T1000 (cell line): ENCODE data around the gene JADE3.

Source experiments
- DNase-seq: peaks from one replicate; lab custom pipeline; 2025; ENCODE audit warnings: mixed read lengths; lab: John Stamatoyannopoulos, UW

The JADE3 gene

DNA sequence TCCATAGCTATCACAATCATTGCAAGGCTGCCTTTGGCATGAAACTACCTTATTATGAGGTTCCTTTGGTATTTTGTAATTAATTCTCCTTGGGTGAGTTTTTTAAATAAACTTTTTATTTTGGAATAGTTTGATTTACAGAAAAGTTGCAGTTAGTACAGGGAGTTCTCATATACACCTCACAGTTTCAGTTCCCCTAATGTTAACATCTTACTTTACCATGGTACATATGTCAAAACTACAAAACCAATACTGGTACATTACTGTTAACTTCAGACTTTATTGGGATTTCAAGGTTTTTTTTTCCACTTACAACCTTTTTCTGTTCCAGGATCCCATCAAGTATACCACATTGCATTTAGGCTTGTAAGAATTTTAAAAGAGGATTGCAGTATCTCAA lies 114.0 kb downstream of the JADE3 start:
- no peak for DNase-seq

DNA sequence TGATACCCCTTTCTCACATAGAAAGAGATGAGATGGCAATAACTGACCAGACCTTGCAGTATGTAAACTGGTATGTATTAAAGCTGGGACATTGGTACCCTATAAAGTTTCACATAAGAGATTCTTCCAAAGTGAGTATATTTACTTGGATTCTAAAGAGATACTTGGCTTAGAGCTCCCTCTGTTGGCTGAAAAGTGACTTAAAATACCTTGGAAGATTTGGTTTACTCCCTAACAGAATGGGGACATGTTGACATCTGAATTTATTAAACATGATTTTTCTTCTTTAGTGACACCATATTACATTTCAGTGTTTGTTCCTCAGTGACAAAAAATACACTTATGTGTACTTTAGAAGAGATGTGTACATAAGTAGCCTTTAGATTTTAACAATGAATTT lies 118.1 kb downstream of the JADE3 start:
- DNase-seq: no peak

GRCh38 chrX:47047989-47048388 lies 135.8 kb downstream of the JADE3 start:
- no peak for DNase-seq

DNA sequence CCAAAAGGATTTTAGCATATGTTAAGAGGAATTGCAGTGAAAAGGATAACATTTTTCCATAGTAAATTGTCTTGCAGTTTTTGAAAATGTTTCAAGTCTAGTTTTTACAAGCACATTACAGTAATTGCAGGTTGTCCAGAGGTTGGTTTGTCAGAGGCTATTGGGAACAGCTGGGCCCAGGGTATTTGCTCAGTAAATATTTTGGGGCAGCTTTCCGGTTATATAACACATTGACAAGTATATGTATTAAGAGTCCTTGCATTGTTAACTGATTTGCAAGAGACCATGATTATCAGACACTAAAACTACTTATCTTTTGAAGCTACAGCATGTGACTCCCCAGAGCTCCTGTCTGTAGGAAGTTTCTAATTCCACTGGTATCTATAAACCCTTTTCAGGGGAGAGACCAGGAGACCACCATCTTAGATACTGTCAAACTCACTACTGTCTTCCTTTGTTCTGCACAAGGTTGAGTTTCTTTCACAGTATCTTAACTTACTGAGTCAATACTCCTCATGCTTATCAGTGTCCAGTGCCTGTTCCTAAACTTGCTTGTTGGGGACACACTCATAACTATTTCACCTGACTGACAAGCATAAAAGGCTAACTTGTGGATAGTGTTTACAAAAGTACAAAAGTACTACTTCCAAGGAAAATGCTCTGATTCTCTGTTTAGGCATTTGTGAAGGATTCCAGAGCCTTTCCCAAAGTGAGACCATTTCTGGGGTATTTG lies 147.1 kb downstream of the JADE3 start:
- no peak for DNase-seq

GRCh38 chrX:47060708-47061107 lies 148.5 kb downstream of the JADE3 start:
- DNase-seq: no peak

- DNase-seq: no peak
Observed at GRCh38 chrX:47061238-47061919, 149.2 kb downstream of the JADE3 start.

GRCh38 chrX:47063179-47063578 lies 151.0 kb downstream of the JADE3 start:
- no peak for DNase-seq

- no peak for DNase-seq
Observed at GRCh38 chrX:47068214-47068613, 156.0 kb downstream of the JADE3 start.

DNA sequence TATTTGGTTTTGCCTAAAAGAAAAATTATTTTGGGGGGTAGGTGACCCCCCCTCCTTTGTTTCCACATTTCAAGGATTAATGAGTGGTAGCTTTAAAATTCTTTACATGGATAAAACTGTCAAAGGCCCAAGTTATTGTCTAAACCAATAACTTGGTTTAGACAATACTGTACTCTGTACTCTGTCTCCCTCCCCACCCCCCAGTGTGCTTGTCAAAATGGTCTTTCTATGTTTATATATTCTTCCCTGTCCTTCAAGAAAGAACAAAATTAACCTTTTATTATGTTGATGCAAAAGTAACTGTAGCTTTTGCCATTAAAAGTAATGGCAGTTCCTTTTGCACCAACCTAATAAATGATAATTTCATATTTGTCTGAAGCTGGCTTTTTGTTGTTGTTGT lies 156.5 kb downstream of the JADE3 start:
- DNase-seq: no peak

GRCh38 chrX:47078129-47079043 lies 166.2 kb downstream of the JADE3 start, which contains the start of gene RGN:
Gene RGN, plus strand, starts transcription at chrX:47078443. Its CDS starts 2,702 bp downstream, at chrX:47081145.
- DNase-seq: no peak

DNA sequence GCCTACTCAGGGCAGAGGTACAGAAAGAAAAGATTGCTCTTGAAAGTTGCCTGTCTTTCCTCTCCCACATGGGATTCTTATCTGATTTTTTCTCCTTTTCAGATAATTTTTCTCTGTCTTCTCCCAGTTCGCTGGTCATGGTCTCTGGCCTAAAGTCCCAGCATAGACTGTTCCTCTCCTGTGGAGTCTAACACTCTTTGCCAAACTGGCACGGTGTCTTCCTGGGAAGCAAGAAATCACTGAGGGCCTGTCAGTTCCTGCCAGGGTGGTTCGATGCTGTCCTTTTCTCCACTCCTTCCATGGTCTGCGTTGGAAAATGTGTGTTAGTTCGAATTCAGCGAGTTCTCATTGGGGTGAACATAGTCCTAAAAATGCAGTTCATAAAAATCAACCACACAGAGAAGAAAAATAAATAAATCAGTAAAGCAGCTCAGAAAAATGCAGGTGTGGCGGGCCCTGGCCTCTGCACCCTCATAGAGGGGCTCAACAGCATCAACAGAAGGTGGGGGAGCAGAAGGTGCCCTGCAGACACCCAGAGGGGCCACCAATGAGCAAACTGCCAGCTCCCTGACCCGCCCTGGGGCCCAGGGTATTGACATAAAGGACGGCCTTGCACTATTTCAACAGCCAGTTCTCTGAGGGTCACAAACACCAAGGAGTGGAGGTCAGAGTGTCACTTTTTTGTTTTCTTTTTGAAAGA lies 168.1 kb downstream of the JADE3 start:
- DNase-seq: no peak

- no peak for DNase-seq
Observed at GRCh38 chrX:47080915-47081236, 168.7 kb downstream of the JADE3 start.

DNA sequence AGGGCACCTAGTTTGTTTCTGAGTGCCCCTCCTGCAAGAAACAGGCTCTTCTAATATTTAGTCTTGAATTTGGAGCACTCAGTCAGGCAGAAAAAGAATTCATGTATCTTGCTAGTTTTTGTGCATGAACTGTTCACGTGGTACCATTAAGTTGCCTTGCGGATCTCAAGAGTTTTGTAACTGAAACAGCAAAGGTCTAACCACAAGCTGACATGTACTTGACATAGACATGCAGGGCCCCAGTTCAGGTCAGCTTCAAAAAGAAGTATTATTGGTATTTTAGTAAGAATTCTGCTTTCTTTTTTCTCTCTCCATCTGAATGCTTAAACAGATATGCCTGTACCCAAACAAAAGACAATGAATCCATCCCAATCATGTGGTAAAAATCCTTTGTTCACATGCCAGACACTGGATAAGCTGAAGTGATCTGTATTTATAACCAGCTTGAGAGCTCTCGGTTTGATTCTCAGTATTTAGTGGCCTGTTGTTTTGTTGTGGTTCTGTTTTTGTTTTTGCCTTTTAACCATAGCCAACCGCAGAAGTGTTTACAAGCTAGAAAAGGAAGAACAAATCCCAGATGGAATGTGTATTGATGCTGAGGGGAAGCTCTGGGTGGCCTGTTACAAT lies 179.0 kb downstream of the JADE3 start:
- no peak for DNase-seq

DNA sequence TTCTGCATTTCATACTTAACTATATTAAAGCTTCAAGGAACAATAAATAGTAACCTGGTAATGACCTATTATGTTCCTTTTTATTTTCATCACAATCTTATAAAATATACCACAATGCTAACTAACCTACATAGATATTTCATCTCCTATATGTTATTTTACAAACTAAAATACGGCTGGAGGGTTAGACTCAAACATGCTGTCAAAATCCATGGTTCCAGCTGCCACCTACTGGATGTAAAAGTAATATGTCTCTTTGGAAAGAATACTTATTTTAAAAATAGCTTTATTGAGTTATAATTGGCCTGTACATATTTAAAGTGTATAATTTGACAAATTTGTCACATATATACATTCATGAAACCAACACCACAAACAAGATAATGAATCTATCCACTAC lies 181.0 kb downstream of the JADE3 start:
- no peak for DNase-seq

- no peak for DNase-seq
Observed at GRCh38 chrX:47093860-47094259, 181.6 kb downstream of the JADE3 start.

- DNase-seq: no peak
Observed at GRCh38 chrX:47097018-47097417, 184.8 kb downstream of the JADE3 start.

DNA sequence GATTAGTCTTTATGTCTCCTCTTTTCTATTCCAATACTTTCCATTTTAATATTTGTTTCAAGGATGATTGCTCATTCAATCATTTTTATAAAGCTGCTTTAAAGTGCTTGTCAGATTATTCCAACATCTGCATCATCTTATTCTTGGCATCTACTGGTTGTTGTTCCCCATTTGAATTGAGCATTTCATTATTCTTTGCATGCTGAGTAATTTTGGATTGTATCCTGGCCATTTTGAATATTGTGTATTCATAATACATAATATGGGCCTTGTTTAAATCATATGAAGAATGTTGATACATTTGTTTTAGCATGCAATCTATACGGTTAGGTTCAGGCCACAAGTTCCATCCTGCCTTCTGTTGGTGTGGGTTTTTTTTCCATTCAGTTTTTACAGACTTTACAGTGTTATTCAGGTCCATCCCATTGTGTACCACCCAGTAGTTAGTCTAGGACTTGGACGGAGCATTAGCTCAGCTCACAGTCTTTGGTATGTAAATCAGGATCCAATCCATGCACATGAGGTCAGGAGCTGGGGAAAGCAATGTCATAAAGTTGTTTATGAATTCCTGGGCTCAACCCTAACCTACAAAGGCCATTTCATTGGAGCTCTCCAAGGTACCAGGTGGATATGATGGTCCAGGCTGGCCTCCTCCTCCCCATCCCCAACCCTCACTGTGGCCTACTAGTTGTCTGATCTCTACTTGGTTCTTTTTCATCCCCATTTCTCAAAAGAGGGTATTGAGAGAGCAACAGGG lies 186.3 kb downstream of the JADE3 start:
- no peak for DNase-seq

- DNase-seq: no peak
Observed at GRCh38 chrX:47101206-47101605, 189.0 kb downstream of the JADE3 start.
